SK-N-SH (cell line): ENCODE results near the gene PHC2.

Experiments
- CTCF ChIP-seq: fragments of 200-600 bp; sonication (generic); IDR thresholded peaks from 2 replicates; pipeline ENCODE4 v1.6.1; 2017; ENCODE audit warnings: antibody characterized with exemption, mild to moderate bottlenecking, moderate library complexity
- EP300 ChIP-seq, 2 experiments: IDR thresholded peaks; 2 replicates each; pipeline versions ENCODE4 v1.4.0 to v1.6.1; 2012; ENCODE audit warnings: borderline replicate concordance in 1 of 2, low read depth in 1 of 2, low read length in 1 of 2
- EZH2phosphoT487 ChIP-seq: fragments of 200-600 bp; sonication (generic); IDR thresholded peaks from 2 replicates; pipeline ENCODE4 v1.6.1; 2017; ENCODE audit warnings: low read depth, mixed run types, mild to moderate bottlenecking, antibody characterized with exemption, moderate library complexity, borderline replicate concordance
- GABPA ChIP-seq: IDR thresholded peaks from 2 replicates; pipeline ENCODE4 v1.4.0; 2012; ENCODE audit warnings: low read depth, mild to moderate bottlenecking
- JUND ChIP-seq: IDR thresholded peaks from 2 replicates; pipeline ENCODE4 v1.4.0; 2012
- PBX3 ChIP-seq: IDR thresholded peaks from 2 replicates; pipeline ENCODE4; 2012
- POLR2AphosphoS5 ChIP-seq: IDR thresholded peaks from 2 replicates; pipeline ENCODE4 v1.6.1; 2012; ENCODE audit warnings: low read depth, low read length
- RAD21 ChIP-seq: IDR thresholded peaks from 2 replicates; pipeline ENCODE4 v1.6.1; 2012; ENCODE audit warnings: mild to moderate bottlenecking, low read length

DNA sequence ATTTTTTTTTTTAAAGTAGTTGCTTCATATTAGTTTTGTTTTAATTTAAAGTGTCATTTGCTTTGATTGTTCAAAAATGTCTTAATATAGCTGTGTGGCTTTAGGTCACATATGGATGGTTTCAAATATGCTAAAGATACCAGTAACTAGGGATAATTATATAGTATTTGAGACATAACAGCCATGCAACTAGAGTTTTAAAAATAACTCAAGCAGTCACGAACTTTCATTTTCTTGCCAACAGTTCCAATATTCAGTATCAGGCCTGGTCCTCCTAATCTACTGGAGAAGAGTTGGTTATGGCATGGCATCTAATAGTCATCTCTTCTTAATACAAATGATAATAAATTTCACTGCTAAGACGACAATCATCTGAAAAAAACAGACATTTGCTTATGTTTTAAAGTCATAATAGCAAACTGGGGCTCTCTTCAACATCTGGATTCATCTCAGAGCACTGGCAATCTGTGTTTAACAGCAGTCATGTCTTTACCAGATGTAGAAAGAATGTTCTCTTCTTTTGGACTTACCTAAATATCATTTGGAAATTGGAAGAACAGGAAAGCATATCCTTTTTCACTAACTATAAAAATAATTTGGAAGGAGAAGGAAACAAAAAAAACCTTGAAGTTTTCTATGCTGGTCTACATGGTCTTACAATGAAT, 85.9 kb downstream of the PHC2 start:
- TF ChIP-seq CTCF (no peak), EP300 (IDR thresholded peaks at IDR 0.05; ENCODE audit: borderline replicate concordance in 1 of 2, low read depth in 1 of 2, low read length in 1 of 2) (no peak), POLR2AphosphoS5 (no peak), EZH2phosphoT487 (no peak), GABPA (no peak), RAD21 (no peak), JUND (no peak), PBX3 (no peak)
